ENCODE measurements around the gene AEBP1.

AEBP1 gene

GRCh38 chr7:44106311-44107065 is 2.3 kb downstream of the AEBP1 start:
- DNase-seq = no peak

GRCh38 chr7:44107116-44107960 is 3.2 kb downstream of the AEBP1 start:
- DNase-seq = no peak

- no peak for DNase-seq
These were observed 4.0 kb downstream of the AEBP1 start for GRCh38 chr7:44107961-44108767.

GRCh38 chr7:44108768-44109750 is 4.9 kb downstream of the AEBP1 start:
- no peak for DNase-seq

GRCh38 chr7:44109991-44110390 is 5.8 kb downstream of the AEBP1 start:
- no peak for DNase-seq

GRCh38 chr7:44110719-44111635 is 6.8 kb downstream of the AEBP1 start:
- no peak for DNase-seq

- DNase-seq = no peak
These were observed 7.6 kb downstream of the AEBP1 start for GRCh38 chr7:44111761-44112160.

GRCh38 chr7:44112231-44112996 is 8.3 kb downstream of the AEBP1 start:
- DNase-seq = no peak

GRCh38 chr7:44112997-44113763 is 9.0 kb downstream of the AEBP1 start:
- no peak for DNase-seq

GRCh38 chr7:44113764-44114354 is 9.7 kb downstream of the AEBP1 start:
- no peak for DNase-seq

- DNase-seq = no peak
These were observed 10.6 kb downstream of the AEBP1 start for GRCh38 chr7:44114586-44115310.

- DNase-seq = no peak
These were observed 12.1 kb downstream of the AEBP1 start for GRCh38 chr7:44116087-44116788.

GRCh38 chr7:44116789-44117666 is 12.9 kb downstream of the AEBP1 start:
- DNase-seq = no peak

- no peak for DNase-seq
These were observed 13.8 kb downstream of the AEBP1 start for GRCh38 chr7:44117801-44118429.

- DNase-seq = no peak
These were observed 15.8 kb downstream of the AEBP1 start for GRCh38 chr7:44119829-44120380.

- no peak for DNase-seq
These were observed 16.2 kb downstream of the AEBP1 start for GRCh38 chr7:44120395-44120794.
